GM19025 (cell line): ENCODE data around the gene SIN3A.
"Not testable (repeated sequence)": the region's sequence is repeated elsewhere in the genome, so short reads cannot be mapped to it uniquely, and the experiment has no call there.

Experiments
- ATAC-seq: cut with Tn5 transposase; IDR thresholded peaks from one replicate; pipeline ENCODE4 v1.9.1; 2021; ENCODE audit warnings: mild to moderate bottlenecking, low read depth, moderate library complexity; ENCODE audit not compliant: unreplicated experiment

SIN3A gene

DNA sequence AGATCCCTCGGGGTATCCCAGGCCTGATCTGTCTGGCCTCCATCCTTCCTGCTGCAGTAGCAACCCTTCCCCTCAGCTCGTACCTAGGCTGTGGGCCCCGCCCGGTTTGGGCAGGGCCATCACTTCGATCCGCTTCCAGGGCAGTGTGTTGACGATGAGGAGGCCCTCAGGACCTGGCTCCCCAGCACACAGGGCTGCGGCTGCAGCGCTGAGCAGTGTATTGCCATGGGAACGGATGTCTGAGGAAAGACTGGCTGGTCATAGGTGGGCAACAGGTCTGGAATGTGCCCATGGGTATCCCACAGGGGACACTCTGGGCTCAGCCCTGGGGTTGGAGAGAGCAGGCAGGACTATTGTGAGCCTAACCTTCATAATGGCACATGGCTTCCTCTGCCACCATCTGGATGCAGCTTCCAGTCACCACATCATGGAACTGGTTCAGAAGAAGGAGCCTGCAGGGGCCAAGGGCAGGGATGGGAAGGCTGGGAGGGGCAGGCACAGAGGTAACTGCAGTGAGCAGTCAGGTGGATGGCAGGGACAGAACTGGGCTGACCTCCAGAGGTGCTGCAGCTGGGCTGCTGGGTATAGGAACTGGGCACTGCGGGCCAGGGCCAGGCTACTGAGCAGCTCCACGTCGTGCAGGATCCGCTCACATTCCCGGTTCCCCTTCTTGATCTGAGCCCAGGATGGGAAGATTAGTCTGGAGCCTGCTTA is 91.8 kb downstream of the SIN3A start:
- ATAC-seq = no peak

DNA sequence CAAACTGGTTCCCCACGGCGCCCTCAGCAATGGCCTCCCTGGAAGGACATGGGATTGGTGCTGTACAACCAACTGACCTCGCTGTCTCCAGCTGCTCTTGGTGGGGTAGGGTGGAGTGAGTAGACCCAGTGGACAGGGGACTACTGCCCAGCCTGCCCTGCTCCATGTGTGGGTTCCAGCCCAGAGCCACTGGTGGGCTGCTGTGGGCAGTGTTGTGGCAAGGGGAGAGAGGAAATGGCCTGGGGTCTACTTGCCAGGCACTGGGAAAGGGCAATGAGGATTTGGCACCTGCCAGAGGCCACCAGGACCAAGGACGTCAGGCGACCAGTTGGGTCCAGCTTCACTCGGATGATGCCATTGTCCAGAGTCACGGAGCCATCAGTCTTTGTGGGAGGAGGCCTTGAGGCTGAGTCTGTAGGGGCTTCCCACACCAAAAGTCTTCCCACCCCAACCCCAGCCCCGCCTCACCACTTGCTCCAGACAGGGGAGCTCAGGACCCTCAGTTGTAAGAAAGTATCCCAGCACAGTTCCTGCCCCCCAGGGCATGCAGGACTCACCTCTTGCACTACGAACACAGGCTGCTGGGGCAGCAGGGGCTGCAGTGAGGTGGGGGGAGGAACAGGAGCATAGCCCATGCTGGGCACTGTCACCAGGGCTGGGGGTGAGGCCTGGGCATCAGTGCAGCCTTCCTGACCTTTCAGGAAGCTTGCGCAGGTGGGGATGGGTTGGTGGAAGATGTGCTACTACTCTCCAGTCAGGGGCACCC is 92.5 kb downstream of the SIN3A start:
- ATAC-seq = no peak

DNA sequence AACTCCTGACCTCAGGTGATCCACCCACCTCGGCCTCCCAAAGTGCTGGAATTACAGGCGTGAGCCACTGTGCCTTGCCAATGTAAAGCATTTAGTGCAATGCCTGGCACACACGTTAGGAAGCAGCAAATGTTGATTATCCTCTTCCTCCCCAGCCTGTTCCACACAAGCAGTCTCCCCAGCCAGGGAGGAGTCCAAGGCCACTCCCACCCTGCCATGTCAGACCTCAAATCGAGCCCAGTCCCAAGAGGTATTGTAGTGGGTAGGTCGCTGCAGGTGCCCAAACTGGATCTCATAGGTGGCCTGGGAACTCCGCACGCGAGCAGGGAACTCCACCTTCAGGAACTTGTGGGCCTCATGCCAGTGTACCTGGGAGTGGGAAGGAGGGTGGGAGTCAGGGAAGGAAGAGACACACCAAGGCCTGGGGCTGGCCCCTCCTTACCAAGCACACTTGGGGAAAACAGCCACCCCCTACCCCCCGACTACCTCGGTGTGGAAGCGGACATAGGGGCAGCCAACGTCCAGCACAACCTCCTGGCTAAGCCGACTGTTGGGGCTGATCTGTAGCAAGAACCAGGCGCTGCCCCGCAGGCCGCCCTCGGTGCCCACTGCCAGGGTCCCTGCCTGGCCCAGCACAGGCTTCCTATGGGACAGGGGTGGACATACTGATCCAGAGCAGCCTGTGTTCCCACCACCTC is 93.4 kb downstream of the SIN3A start:
- no peak for ATAC-seq

DNA sequence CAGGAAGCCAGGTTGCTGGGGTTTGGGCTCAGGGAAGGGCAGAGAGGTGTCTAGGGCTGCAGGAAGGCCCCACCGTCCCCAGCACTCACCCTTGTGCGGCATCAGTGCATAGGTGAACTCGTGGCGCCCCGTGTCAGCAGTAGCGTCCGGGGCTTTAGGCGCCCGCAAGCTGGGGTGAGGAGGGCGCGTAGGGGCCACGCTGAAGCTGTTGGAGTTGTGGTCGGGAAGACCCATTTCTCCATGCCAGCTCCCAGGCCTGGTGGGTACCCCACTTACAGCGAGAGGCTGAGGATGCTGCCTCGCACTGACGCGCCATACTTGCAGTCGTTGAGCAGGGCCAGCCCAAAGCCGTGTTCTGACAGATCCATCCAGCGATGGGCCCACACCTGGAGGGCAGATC is 95.0 kb downstream of the SIN3A start:
- ATAC-seq = no peak

DNA sequence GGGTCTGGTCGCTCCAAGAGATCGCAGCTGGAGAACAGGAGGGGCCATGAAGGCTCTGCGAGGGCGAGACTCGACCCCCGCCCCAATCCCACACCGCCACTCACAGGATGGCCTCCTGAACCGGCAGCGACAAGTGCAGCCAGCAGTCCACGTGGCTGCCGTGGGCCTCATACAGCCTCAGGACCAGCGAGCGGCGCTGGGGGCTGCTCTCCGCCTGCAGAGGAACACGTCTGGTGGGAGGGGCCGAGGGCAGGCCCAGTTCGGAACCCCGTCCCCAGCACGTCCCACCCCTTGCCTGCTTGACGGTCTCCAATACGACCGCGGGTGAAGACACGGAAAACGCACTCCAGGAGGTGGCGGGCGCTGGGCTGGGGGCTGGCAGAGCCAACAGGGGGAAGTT is 95.5 kb downstream of the SIN3A start:
- no peak for ATAC-seq

DNA sequence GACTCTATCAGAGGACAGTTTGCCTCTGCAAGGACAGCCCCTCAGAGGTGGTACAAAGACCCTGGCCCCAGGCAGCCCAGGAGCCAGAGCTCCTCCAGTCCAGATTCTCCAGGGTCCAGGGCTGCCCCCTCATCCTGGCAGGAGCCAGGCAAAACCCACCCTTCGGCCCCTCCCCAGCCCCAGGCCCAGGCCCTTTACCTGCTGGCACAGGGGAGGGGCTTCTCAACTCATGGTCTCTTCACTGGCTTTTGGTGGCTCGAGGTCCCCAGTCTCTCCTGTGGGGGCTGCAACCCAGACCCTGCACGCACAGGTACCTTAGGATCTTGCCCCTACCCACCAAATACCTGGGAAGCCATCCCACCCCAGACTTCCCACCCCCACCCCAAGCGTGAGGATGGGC is 96.1 kb downstream of the SIN3A start:
- ATAC-seq = no peak

DNA sequence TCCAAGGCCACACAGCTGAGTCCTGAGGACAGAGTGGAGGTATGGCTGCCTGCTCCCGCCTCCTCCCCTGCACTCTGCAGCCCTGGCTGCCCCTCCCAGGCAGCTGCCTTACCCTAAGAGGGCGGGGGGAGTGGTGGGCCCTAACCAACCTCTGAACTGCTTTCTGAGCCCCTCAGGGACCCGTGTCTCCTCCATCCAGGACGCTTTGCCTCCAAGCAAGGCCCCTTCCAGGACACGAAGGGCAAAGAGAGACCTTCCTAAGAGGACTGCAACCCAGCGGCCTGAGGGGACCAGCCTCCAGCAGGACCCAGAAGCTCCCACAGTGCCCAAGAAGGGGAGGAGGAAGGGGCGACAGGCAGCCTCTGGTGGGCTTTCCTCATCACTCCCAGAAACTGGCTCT is 97.0 kb downstream of the SIN3A start:
- no peak for ATAC-seq

DNA sequence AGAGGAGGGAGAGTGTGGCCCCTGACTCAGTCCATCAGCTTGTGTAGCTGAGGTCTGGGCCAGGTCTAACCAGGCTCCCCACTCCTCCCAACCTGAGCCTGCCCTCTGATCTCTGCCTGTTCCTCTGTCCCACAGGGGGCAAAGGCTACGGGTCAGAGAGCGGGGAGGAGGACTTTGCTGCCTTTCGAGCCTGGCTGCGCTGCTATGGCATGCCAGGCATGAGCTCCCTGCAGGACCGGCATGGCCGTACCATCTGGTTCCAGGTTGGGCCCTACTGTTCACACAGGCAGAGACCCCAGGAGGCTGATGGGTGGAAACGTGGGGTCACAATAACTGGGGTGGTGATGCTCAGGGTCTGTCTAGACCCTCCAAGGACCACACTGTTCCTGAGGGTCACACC is 97.9 kb downstream of the SIN3A start:
- no peak for ATAC-seq

DNA sequence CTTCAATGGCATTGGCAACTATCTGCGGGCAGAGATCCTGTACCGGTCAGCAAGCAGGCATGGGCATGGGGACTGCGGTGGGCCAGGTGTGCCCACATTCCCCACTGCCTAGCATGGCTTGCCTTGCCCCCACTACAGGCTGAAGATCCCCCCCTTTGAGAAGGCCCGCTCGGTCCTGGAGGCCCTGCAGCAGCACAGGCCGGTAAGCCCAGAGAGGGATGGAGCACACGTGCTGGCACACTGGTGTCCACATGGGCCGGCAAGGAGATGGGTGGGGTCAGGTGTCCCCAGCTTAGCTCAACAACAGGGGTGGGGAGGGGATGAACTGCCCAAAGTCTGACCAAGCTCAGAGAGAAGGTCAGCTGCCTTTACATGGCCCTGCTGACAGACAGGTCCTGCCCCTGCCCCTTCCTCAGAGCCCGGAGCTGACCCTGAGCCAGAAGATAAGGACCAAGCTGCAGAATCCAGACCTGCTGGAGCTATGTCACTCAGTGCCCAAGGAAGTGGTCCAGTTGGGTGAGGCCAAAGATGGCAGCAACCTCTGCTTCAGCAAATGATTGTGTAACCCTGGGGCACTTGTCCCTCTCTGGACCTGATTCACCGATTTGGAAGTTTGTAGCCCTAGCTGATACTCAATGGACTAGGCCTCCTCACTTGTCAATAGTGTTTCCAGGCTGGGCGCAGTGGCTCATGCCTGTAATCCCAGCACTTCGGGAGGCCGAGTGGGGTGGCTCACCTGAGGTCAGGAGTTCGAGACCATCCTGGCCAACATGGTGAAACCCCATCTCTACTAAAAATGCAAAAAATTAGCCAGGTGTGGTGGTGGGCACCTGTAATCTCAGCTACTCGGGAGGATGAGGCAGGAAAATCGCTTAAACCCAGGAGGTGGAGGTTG is 99.1 kb downstream of the SIN3A start:
- no peak for ATAC-seq

DNA sequence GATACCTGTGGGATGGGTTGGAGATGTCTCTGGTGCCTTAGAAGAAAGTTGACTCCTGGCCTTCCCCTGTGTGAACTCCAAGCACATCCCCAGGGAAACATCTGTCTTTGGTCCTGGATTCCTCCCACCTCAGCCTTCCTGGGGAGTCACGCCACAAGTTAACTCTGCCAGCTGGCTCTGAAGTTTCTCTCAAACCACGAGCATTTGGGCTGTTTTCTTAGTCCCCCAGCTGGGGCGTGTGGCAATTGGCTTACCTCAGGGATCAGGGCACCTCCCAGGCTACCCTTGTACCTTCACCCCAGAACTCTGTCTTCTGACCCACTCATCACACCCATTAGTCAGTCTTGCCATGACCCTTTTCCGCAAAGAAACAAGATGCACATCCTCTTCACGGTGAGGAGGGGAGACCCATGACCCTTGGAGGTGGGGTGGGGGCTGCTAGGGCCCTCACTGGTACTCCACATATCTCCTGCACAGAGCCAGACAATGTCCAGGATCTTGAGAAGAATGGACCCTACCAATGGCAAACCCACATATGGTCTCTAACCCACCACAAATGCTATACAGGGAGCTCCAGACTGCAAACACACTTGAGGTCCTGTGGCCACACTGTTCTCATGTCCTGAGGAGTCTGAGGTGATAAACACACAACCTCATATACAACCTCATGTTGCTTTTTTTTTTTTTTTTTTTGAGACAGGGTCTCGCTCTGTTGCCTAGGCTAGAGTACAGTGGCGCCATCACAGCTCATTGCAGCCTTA is 100.7 kb downstream of the SIN3A start:
- ATAC-seq = no peak

DNA sequence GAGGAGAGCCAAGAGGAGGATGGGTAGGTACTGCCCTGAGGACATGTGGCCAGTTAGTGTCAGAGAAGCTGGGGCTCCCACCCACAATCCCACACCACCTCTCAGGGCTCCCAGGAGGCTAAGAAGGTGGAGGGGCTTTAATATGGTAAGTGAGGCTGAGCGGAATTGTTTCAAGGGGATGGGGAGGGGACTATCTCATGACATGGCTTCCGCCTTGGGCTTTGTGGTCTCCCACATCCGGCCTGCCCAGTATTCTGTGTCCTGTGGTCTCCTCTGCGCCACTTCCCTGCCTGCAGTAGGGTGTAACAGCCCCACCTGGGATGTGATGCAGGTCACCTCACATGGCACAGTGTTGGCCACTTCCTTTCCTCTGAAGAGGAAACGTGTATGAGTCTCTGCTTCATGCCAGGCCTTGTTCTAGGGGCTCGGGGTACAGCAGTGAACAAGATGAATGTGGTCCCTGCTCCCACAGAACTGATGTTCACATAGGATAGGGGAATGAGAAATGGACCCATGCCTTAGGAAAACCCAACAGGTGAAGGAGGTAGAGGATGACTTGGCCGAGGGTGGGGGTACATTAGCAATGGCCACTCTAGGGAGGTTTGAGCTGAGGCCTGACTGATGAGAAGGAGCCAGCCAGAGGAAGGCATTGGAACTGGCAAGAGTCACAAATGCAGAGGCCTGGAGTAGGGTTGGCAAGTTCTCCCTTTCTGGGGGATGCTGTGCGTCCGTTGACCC is 101.5 kb downstream of the SIN3A start:
- ATAC-seq = no peak

DNA sequence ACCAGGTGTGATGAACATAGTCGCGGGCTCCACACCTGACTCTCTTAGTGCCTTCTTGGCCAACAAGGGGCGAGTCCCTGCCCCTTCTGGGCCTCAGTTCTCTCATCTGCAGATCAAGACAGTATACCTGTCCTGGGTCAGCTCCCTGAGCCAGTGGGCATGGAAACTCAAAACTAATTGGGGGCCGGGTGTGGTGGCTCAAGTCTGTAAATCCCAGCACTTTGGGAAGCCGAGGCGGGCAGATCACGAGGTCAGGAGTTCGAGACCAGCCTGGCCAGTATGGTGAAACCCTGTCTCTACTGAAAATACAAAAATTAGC is 102.2 kb downstream of the SIN3A start:
- ATAC-seq = not testable (repeated sequence)

DNA sequence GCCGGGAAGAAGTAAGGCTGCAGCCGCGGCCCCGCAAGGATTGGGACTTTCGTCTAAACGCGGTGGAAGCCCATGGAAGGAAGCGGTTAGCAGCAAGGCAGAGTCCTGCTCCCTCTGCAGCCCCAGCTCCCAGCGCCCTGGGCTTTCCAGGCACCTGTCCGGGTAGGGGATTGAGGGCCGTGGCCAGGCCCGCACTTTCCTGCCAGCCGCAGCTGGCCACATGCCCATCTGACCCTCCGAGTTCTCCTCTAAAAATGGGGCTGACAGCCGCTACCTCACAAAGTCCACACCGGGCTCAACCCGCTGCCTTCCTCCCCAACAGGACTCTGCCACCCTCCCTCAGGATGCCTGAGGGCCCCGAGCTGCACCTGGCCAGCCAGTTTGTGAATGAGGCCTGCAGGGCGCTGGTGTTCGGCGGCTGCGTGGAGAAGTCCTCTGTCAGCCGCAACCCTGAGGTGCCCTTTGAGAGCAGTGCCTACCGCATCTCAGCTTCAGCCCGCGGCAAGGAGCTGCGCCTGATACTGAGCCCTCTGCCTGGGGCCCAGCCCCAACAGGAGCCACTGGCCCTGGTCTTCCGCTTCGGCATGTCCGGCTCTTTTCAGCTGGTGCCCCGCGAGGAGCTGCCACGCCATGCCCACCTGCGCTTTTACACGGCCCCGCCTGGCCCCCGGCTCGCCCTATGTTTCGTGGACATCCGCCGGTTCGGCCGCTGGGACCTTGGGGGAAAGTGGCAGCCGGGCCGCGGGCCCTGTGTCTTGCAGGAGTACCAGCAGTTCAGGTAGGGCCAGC is 102.7 kb downstream of the SIN3A start:
- no peak for ATAC-seq

DNA sequence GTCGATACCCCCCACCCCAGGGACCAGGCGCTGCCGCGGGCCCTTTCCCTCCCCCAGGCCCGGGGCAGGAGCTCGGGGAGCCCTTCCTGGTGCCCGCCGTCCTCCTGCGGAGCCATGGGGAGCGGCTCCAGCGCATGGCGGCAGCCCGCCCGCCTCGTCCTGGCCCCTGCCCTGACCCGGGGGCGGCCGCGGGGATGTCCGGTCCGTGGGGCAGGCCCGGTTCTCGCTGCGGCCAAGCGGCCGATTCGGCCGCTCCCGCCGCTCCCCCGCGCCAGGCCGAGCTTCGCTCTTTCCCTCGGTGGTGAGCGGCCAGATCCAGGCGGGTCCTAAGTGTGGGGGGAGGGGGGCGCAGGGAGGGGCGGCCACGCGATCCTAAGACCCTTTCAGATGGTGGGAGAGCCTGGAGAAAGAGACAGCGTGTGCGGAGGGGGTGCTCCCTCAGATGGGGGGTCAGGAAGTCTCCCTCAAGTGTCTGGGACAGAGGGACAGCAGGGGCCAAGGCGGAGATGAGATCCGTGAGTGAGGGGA is 103.4 kb downstream of the SIN3A start:
- no peak for ATAC-seq

DNA sequence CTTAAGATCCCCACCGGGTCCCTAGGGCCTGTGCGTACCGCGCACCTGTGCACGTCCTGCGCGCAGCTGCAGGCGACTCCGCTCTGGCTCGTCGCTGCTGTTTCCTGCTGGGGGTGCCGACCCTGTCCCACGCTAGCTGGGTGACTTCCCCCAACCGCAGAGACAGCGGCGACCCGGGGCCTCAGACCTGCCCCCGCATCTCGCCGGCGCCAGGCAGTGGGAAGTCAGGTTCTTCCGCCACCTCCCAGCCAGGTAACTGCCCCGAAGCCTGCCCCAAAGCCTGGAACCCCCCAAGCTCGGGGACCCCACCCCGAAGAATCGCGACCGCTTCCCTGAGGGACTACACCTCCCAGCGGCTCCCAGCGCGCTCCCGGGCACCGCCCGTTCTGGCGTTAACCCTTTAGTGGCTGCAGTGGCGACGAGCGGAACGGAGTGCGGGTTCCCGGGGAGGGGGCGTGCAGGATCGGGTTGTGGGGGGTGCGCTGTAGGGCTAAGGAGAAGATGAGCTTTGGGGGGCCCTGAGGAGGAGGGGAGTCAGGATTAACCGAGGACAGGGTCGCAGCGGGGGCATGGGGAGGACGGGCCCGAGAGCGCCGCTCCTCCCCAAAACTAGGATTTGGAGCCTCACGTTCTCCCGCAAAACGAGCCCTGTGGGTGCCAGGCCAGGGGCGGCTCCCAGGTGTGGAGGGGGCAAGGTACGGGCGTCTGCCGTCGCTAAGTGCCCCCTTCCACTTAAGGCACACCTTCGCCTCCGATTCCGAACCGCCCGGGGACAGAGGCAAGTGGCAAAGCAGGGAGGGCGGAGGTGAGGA is 104.1 kb downstream of the SIN3A start:
- ATAC-seq = no peak

DNA sequence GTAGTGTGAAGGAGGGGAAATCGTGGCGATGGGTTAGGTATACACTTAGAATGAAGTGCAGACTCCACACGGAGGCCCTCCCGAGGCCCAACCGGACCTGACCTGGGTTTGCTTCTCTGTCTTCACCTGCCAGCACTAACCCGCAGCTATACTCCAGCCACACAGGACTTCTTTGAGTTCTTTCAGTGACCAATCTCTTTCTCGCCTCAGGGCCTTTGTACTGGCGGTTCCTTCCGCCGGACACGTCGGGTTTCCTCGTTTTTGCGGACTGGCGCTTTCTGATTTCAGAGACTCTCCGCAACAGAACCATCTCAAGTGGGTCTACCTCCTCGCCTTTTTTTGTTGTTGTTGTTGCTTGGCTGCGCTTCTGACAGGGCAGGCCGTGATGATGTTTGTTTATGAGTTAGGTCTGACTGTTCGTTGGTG is 104.7 kb downstream of the SIN3A start, which contains the start of gene NEIL1:
NEIL1 (plus strand) TSS at position 244 of the 426 bp plus-strand sequence. CDS start 1,867 bp downstream, outside the sequence.
- ATAC-seq = no peak

DNA sequence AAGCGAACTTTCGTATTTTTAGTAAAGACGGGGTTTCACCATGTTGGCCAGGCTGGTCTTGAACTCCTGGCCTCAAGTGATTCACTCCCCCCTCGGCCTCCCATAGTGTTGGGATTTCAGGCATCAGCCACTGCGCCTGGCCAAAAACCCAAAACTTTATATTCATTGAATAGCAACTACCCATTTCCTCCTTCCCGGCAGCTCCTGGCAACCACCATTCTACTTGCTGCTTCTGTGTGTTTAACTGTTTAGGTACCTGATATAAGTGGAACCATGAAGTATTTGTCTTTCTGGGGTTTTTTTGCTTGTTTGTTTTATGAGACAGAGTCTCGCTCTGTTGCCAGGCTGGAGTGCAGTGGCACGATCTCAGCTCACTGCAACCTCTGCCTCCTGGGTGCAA is 107.5 kb downstream of the SIN3A start:
- ATAC-seq = not testable (repeated sequence)
